ENCODE measurements around the gene UBN2. TPM values are rescaled to one million over a fixed set of nuclear protein-coding genes. Genes with fewer than 3 reads are reported as not detected.

Gene UBN2
- polyA plus RNA-seq, 1 donor (not counting 4 experiments of a cell fraction or from before 2014, with no cell fraction given) = 3.0 TPM

DNA sequence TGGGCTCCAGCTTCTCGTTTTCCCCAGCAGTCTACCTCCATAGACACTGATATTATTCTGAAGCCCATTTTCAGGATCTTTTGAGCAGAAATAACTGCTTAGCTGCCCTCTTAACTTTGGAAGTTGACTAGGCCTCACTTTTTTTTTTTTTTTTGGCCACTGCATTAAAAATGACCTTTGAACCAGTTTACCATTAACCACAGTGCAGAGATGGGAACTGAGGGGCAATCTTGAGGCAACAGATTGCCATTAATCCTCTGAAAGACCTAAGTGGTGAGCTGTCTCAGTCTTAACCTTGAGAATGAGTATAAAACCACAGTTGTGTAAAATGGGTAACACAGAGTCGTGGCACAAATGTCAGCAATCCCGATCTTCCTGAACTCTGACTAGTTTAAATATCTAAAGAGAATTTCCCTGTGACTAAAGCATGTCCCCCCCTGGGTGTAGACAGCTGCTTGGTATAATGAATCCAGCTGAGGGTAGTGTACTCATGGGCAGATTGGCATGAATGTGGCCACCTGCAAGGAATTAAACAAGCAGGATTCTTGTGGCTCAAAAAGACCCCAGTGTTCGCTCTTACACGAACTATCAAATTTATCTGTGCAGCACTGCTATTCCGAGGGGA lies 64.0 kb downstream of the UBN2 start:
- no peaks in the 10 kb centered on the region for H4K20me1 ChIP-seq (ENCODE audit: control insufficient read depth, extremely low read depth, insufficient read depth, low read length)
- no peak overlapping the region for H3K9ac ChIP-seq (ENCODE audit: control insufficient read depth, extremely low read depth, insufficient read depth, low read length)
- H3K36me3 ChIP-seq (ENCODE audit: control insufficient read depth in 2 of 2, extremely low read depth in 1 of 2, insufficient read depth in 2 of 2, low read length in 2 of 2) = peaks cover 2 to 3% of the 10 kb centered on the region in 2 experiments
- H3K4me1 ChIP-seq (ENCODE audit: control insufficient read depth, extremely low read depth, insufficient read depth, low read length) = no peaks in the 10 kb centered on the region
- FAIRE-seq = no peak
- dilution Hi-C loops (cut with MboI; ENCODE audit: extremely low pct_ligation_motif_present, low sequenced_read_pairs) = no loop called here
- no peak for DNase-seq (ENCODE audit: low read depth, low spot score)
- H3K4me2 ChIP-seq (ENCODE audit: control insufficient read depth, extremely low read depth, insufficient read depth, low read depth, low read length) = no peak overlapping the region
- H3K9me1 ChIP-seq (ENCODE audit: control insufficient read depth, extremely low read depth, insufficient read depth, low read length) = no peaks in the 10 kb centered on the region
- no peak overlapping the region for H3K4me3 ChIP-seq (ENCODE audit: control insufficient read depth in 2 of 3, extremely low read depth in 1 of 3, insufficient read depth in 2 of 3, low read depth in 1 of 3, low read length in 3 of 3)
- no peak overlapping the region for H2AFZ ChIP-seq (ENCODE audit: control insufficient read depth, low read length)
- no peak overlapping the region for H3K27ac ChIP-seq (ENCODE audit: control insufficient read depth, insufficient read depth, low read length)
- no peaks in the 10 kb centered on the region for H3K79me2 ChIP-seq (ENCODE audit: control insufficient read depth, insufficient read depth, low read length)
- no peaks in the 10 kb centered on the region for H3K27me3 ChIP-seq (ENCODE audit: control insufficient read depth, extremely low read depth, insufficient read depth, low read length)
- TF ChIP-seq EZH2 (IDR thresholded peaks at IDR 0.05; ENCODE audit: low read length) = no peak
- TF ChIP-seq CTCF (optimal IDR thresholded peaks at IDR 0.05 in 1 of 3, IDR thresholded peaks at IDR 0.05 in 1 of 3, conservative IDR thresholded peaks at IDR 0.05 in 1 of 3; ENCODE audit: extremely low read depth in 1 of 3, insufficient read depth in 2 of 3, low read length in 3 of 3) = no peak
- no peaks in the 10 kb centered on the region for H3K9me3 ChIP-seq (ENCODE audit: control insufficient read depth, low read depth, low read length)

DNA sequence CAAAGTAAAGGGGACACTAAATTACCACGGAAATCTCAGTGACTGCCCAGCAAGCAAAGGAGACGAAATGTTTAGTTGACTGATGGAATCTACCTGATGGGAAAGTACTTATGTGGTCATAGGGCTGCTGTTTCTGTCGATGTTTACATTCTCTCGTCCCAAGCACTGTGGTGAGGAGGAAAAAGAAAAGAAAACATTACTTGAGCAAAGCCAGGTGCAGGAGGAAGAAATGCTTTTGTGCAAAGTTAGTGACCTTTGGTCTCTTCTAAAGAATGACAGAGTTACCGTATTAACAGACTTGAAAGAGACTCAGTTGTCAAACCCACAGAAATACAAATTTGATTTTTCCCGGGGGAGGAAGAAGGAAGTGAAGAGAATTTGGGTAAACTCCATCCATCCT lies 66.8 kb downstream of the UBN2 start:
- no peak for DNase-seq (ENCODE audit: low read depth, low spot score)
- H3K9ac ChIP-seq (ENCODE audit: control insufficient read depth, extremely low read depth, insufficient read depth, low read length) = no peak overlapping the region
- FAIRE-seq = no peak
- no peaks in the 10 kb centered on the region for H3K9me3 ChIP-seq (ENCODE audit: control insufficient read depth, low read depth, low read length)
- no peak overlapping the region for H2AFZ ChIP-seq (ENCODE audit: control insufficient read depth, low read length)
- H3K79me2 ChIP-seq (ENCODE audit: control insufficient read depth, insufficient read depth, low read length) = no peaks in the 10 kb centered on the region
- H3K9me1 ChIP-seq (ENCODE audit: control insufficient read depth, extremely low read depth, insufficient read depth, low read length) = no peaks in the 10 kb centered on the region
- no peaks in the 10 kb centered on the region for H3K4me1 ChIP-seq (ENCODE audit: control insufficient read depth, extremely low read depth, insufficient read depth, low read length)
- no peak overlapping the region for H3K4me2 ChIP-seq (ENCODE audit: control insufficient read depth, extremely low read depth, insufficient read depth, low read depth, low read length)
- H3K27me3 ChIP-seq (ENCODE audit: control insufficient read depth, extremely low read depth, insufficient read depth, low read length) = no peaks in the 10 kb centered on the region
- no peak overlapping the region for H3K4me3 ChIP-seq (ENCODE audit: control insufficient read depth in 2 of 3, extremely low read depth in 1 of 3, insufficient read depth in 2 of 3, low read depth in 1 of 3, low read length in 3 of 3)
- H3K27ac ChIP-seq (ENCODE audit: control insufficient read depth, insufficient read depth, low read length) = no peak overlapping the region
- H3K36me3 ChIP-seq (ENCODE audit: control insufficient read depth in 2 of 2, extremely low read depth in 1 of 2, insufficient read depth in 2 of 2, low read length in 2 of 2) = peaks cover 2 to 3% of the 10 kb centered on the region in 2 experiments
- no peak for TF ChIP-seq CTCF (optimal IDR thresholded peaks at IDR 0.05 in 1 of 3, IDR thresholded peaks at IDR 0.05 in 1 of 3, conservative IDR thresholded peaks at IDR 0.05 in 1 of 3; ENCODE audit: extremely low read depth in 1 of 3, insufficient read depth in 2 of 3, low read length in 3 of 3)
- TF ChIP-seq EZH2 (IDR thresholded peaks at IDR 0.05; ENCODE audit: low read length) = no peak
- H4K20me1 ChIP-seq (ENCODE audit: control insufficient read depth, extremely low read depth, insufficient read depth, low read length) = no peaks in the 10 kb centered on the region
- dilution Hi-C loops (cut with MboI; ENCODE audit: extremely low pct_ligation_motif_present, low sequenced_read_pairs) = no loop called here

All from keratinocyte (primary cell).